Omental fat pad (tissue), 4 donors: ENCODE measurements around the gene PER1. TPM values are rescaled to one million over a fixed set of nuclear protein-coding genes. Genes with fewer than 3 reads are reported as not detected.

Experiments used
- ATAC-seq: fragments of 150-250 bp; one replicate; pipeline ENCODE4 v1.9.1; 2016; ENCODE audit warnings: mild to moderate bottlenecking, moderate library complexity; ENCODE audit not compliant: low FRiP score
- DNase-seq: peaks from one replicate; pipeline ENCODE4 v3.0.0-alpha.2; 2019; ENCODE audit warnings: low spot score
- CTCF ChIP-seq, 3 donors: fragments of 450-650 bp; IDR thresholded peaks; one replicate each; pipeline ENCODE4 v1.5.1; 2016 to 2017; ENCODE audit warnings: antibody characterized with exemption in 3 of 3, mild to moderate bottlenecking in 3 of 3, moderate library complexity in 2 of 3
- total RNA-seq, 4 donors: library from RNA; depleted of rRNA; stranded (reverse); fragments of >200 nt; gene quantifications; one replicate each; pipeline ENCODE4 v1.1.0, GENCODE V29; 2016

PER1 gene
- total RNA-seq, 4 donors from 2014 or later = 78.8 to 169 (median 122) TPM

- DNase-seq (no peak), ATAC-seq (no peak)
- TF ChIP-seq CTCF (IDR thresholded peaks at IDR 0.05) = no peak
Measured at GRCh38 chr17:8151641-8152111, 528 bp downstream of the PER1 start.

- TF ChIP-seq CTCF (IDR thresholded peaks at IDR 0.05) = no peak
- DNase-seq (peak; percentile 69), ATAC-seq (peak; percentile 22)
Measured at GRCh38 chr17:8151120-8151640, 1.0 kb downstream of the PER1 start.

- no peak for DNase-seq
- ATAC-seq = no peak
- TF ChIP-seq CTCF (IDR thresholded peaks at IDR 0.05) = no peak
Measured at GRCh38 chr17:8150194-8151119, 1.7 kb downstream of the PER1 start.

GRCh38 chr17:8149419-8150193 lies 2.6 kb downstream of the PER1 start:
- DNase-seq (no peak), ATAC-seq (no peak)
- TF ChIP-seq CTCF (IDR thresholded peaks at IDR 0.05) = no peak

GRCh38 chr17:8148560-8148959 lies 3.6 kb downstream of the PER1 start:
- no peak for TF ChIP-seq CTCF (IDR thresholded peaks at IDR 0.05)
- no peak for ATAC-seq
- DNase-seq = no peak

GRCh38 chr17:8147805-8148404 lies 4.3 kb downstream of the PER1 start:
- DNase-seq = no peak
- no peak for ATAC-seq
- no peak for TF ChIP-seq CTCF (IDR thresholded peaks at IDR 0.05)
